Fibroblast of skin of back (primary cell): Measurements from ENCODE around the gene PRRX1.

Source experiments
- DNase-seq: peaks from one replicate; pipeline ENCODE4 v3.0.0-alpha.2; 2013

The PRRX1 gene

DNA sequence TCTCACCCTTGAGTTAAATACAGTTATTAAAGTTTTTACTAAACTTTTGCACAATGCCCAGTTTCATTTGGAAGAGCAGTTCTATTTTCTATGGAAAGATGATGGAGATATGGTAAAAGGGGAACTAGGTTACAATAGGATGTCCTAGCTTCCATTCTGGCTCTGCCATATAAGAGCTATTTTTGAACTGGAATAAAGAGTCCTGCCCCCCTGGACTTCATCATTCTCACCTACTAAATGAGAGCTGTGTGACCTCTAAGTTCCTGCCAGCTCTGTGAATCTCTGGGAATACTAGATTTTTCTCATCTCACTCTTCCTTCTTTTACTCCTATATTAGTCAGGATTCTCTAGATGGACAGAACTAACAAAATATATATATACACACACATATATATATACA, 106.3 kb downstream of the PRRX1 start:
- no peak for DNase-seq

DNA sequence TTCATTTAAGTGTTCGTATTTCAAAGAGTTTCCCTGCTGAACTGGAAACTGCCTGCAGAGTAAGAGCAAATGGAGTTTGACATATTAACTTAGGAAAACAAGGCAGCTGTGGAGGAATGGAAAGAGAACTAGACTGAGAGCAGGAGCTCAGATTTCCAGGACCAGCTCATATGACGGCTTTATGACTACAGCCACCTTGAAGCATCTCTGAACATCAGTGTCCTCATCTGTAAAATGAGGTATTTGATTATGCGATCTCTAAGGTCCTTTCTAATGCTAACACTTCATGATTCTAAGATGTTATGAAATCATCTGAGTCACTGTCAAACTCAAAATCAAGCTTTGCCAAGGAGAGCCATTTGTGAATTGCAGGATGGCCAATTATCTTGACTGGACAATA, 112.3 kb downstream of the PRRX1 start:
- DNase-seq: no peak

DNA sequence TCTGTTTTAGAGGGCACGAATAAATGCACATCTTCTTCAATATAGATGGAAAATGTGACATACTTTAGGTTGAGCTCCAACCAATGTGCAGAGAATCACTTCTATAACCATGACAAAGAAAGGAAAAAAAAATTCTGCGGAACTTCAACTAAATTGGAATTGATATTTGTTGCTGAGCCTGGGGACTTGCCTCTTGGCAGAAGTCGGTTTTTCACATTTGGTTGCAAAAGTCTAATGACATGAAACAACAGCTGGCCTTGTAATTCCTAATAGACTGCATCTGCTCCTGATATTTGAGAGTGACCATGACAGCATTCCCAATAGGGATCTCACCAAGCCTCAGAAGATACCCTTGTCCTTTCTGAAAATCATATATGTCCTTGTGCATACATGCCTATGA, 112.8 kb downstream of the PRRX1 start:
- no peak for DNase-seq
